Activated CD4-positive, CD25-positive, alpha-beta regulatory T cell (primary cell): ENCODE data around the gene FBXO3.
"Not testable (repeated sequence)": the region's sequence is repeated elsewhere in the genome, so short reads cannot be mapped to it uniquely, and the experiment has no call there.

Experiments used
- DNase-seq, 4 experiments: peaks; one replicate each; lab custom pipeline; 2025; lab: John Stamatoyannopoulos, UW

Gene FBXO3

DNA sequence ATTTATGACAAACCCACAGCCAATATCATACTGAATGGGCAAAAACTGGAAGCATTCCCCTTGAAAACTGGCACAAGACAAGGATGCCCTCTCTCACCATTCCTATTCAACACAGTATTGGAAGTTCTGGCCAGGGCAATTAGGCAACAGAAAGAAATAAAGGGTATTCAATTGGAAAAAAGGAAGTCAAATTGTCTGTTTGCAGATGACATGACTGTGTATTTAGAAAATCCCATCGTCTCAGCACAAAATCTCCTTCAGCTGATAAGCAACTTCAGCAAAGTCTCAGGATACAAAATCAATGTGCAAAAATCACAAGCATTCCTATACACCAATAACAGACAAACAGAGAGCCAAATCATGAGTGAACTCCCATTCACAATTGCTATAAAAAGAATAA is 46.8 kb downstream of the FBXO3 start:
- DNase-seq: not testable (repeated sequence)

DNA sequence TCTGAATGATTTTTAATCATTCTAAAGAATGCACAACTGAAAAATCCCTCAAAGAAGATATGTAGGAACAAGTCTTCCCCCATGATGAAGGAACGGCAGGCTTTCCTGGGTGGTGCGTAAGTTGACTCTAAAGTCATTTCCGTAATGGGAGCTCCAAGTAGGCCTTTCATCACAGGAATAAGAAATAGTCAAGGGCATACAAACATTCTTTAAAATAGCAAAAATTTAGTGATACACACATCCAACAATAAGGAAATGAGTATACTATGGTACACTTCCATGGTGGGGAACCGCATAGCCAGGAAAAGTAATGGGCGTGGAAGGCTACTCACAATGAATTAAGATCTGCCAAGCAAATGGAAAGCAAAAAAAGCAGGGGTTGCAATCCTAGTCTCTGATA is 48.8 kb downstream of the FBXO3 start:
- DNase-seq: no peak

- no peak for DNase-seq
Observed at GRCh38 chr11:33724644-33725035, 49.7 kb downstream of the FBXO3 start.

DNA sequence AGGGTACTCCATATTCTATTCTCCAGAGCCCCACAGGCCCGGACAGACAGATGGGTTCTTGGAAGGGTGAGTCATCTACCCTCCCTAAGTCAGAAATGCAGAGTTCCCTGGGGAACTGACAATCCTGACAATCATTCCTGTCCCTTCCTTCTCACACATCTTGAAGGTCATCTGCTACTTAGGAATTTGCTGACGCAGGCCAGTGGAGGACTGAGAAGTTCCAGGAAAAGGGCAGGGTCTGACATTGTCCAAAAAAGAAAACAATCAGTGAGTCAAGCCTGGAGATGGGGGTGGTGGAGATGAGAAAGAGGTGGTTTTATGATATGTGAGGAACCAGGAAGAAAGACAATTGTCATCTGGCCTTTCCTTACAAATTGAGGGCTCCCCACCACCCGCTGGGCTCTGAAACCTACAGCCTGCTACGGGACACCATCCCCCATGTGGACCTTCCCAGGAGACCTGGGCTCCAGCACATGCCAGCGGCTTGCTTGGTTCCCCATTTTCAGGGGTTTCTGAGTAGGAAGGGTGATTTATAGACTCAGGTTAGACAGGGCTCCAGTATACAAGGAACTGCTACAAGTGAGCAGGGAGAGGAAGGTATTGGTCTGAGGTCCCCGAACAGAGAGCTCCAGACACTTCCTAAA is 51.0 kb downstream of the FBXO3 start:
- no peak for DNase-seq

GRCh38 chr11:33722590-33723234 is 51.6 kb downstream of the FBXO3 start:
- DNase-seq: peak in 2 of 4 experiments; percentile 12

DNA sequence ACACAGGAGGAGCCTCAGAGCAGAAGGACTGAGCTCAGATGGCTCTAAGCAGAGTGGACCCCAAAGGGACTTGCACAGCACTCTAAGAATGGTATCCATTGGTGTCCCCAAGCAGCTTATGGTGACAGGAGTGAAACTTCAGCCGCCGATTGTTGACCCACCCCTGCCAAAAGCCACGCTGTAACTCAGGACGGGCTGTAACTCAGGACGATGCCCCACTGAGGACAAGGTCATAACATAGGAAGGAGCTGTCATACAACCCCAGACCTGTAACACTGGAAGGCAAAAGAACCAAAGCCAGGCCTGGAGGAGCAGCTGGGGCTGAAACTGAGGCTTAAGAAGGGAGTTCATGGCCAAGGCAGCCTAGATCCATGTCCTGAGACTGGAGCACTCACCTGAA is 52.3 kb downstream of the FBXO3 start:
- DNase-seq: no peak

- no peak for DNase-seq
Observed at GRCh38 chr11:33721426-33721825, 52.9 kb downstream of the FBXO3 start.

- DNase-seq: no peak
Observed at GRCh38 chr11:33719587-33719986, 54.7 kb downstream of the FBXO3 start.

DNA sequence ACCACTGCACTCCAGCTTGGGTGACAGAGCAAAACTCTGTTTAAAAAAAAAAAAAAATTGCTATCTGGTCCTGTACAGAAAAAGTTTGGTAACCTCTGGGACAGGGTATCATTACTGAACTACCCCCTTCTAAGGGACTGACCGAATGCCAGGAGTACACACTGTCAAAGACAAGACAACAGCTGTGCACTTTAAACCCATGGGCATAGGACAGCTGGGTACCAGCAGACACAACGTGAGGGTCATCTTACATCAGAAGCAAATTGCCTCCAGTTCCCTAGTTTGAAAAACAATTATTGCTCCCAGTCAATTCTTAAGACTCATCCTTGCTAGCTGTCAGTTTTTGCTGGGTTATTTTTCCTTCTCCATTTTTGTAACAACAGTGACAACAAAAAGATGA is 55.9 kb downstream of the FBXO3 start:
- no peak for DNase-seq

DNA sequence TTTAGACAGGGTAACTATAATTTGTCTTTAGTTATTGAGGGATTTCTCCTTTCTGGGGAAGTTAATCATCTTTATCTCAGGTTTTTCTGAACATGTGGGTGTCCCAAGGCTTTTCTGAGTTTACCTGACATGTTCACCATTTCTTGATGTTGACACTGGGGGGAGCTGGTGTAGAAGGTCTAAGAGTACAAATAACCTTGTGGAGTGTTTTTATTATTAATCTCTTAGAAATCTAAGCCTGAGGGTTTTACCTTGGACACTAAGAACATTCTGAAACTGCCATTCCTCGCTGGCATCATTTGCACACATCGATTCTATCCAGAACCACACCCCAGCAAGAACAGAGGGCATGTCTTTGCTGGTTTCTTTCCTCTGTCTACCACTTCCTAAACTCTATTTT is 58.1 kb downstream of the FBXO3 start:
- no peak for DNase-seq

GRCh38 chr11:33713856-33714398 is 60.4 kb downstream of the FBXO3 start:
- DNase-seq: no peak

GRCh38 chr11:33713151-33713855 is 61.0 kb downstream of the FBXO3 start:
- no peak for DNase-seq

DNA sequence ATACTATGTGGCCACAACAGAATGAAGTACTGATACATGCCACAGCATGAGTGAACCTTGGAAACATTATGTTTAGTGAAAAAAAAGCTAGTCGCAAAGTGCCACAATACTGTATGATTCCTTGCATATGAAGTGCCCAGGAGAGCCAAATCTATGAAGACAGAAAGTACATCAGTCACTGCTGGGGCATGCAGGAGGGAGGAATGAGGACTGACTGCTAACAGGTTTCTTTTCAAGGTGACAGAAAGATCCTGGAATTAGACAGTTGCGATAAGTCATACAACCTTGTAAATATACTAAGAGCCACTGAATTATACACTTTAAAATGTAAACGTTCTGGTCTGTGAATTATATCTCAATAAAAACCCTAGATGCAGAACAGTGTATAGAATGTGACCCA is 61.9 kb downstream of the FBXO3 start:
- DNase-seq: no peak

DNA sequence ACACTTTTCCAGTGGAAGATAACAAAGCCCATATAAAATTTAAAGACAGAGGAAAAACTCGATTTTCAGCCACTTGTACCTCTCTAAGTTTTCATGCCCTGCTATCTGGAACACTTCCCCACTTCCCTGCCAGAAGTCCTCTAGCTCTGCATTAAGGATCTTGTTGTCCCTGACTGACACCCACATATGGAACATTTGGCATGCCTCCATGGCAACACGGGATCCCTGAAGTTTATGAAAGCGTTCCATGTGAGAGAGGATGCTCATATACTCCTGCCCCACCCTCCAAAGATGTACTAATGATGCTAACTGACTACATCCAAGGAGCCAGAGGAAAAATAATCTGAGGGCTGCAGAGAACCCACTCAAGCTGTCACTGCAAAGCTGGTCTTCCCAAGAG is 64.9 kb downstream of the FBXO3 start:
- no peak for DNase-seq

DNA sequence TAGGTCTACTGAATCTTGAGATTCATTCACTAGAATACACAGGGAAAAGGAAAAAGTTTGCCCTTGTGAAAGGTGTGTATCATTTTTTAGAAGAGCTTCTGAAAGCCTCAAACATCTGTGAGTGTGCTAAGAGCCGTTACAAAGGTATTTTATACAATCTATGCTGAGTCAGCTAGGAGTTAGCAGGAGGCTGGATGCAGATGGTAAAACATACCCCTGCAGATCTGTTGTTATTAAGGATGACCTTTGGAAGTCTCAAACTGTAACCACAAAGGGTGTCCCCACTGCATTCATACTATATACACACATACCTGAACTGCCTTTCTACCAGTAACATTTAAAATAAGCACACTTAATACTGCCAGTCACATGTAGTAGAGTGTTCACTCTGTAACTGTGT is 65.3 kb downstream of the FBXO3 start:
- no peak for DNase-seq

- DNase-seq: not testable (repeated sequence)
Observed at GRCh38 chr11:33707831-33708230, 66.5 kb downstream of the FBXO3 start.

DNA sequence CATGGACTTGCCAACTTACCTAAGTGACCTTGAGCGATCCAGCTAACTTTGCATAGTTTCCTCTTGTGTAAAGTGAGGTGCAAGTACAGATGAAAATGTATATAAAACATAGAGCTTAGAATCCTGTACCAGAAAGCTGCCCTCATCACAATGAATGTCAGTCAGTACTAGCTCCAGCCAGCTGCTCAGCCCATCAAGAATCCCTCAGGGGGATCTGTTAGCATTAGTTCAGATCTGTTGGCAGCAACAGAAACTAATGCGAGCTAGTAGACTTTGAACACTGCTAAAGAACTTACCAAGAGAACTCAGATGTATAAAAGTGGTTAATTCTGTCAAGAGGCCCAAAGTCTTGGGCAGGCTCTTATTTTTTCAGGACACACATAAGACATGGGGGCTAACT is 67.4 kb downstream of the FBXO3 start:
- no peak for DNase-seq

DNA sequence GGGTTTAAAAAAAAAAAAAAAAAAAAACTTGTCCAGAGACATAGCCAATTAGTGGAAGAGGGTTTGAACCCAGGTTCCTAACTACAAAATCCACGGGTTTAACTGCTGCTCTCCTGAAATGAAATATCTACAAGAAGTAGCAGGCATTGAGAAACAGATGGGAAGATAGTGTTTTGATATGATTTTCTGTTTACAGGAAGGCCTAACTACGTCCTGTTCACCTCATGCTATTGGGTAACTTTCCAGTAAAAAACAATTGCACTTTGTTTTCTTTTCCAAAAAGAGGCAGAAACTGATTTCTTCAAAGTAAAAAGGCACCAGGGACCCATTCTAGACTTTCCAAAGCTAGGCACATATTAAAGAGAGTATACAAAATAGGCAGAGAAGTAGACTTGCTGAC is 67.8 kb downstream of the FBXO3 start:
- no peak for DNase-seq

DNA sequence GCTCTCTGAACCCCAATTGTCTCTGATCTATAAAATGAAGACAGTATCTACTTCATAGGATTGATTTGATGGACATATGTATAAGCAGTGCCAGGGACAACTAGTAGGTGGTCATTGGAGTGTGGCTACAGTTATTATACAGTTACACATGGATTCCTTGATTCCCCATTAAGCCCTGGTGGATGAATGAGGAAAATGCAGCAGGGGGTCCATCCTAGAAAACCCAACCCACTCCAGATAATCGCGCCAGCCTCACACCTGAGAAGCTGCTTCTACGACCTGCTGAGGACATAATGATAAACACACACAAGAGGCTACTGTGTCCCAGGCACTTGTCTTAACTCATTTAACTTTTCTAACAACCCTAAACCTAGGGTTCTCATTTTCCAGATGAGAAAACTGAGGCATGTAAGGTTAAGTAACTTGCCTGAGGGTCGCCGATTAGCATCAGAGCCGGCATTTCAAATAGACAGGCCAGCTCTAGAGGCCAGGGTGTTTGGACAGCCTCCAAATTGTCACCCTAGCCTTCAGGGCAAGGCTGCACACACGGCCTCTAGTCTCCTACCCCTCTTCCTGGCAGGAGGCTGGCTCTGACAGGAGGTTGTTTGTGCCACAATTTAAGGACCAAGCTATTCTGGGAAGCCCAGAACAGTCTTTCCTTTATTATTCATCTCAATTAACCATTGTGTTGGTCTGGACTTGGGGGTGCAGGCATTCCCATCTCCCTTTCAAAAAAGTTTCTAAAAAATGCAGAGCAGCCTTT is 69.9 kb downstream of the FBXO3 start:
- DNase-seq: no peak

DNA sequence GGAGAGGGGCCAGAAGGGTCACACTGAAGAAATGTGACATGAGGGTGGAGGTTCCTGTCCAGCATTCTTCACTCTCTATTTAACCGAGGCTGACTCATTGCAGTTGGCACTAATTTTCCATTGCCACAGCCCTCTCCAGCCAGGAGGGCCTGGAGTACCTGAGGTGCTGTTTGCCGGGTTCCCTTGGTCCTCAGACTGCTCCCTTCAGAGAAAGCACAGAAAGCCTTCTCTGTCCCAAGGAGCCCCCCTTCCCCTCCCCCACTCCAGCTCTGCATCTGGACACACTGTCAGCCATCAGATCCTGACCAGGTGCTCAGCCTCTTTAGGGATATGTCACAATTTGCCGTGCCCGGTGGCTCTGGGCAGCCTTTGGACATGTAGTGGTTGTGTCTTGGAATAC is 70.5 kb downstream of the FBXO3 start:
- DNase-seq: no peak

DNA sequence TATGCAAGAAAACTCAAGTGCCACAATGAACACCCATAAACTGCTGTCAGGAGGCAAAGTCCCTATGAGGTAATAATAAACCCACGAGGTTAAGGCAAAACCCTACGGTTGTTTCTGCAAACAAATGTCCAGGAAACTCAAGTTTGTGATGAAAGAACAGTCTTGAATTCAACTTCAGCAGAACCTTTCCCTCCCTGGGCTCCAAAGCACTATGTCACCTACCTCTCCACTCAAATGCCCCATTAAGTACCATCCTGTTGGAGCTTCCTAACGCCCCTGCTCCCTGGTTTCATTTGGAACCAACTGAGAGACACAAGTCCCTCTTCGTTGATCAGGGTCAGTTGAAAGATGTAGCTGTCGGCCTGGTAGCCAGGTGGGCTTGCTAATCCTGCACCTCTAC is 71.1 kb downstream of the FBXO3 start:
- DNase-seq: no peak
